GM19463 (cell line): ENCODE data around the gene NTM.

Source experiments
- ATAC-seq: cut with Tn5 transposase; IDR thresholded peaks from one replicate; pipeline ENCODE4 v1.9.1; 2021; ENCODE audit warnings: mild to moderate bottlenecking, moderate library complexity; ENCODE audit not compliant: unreplicated experiment

NTM gene

DNA sequence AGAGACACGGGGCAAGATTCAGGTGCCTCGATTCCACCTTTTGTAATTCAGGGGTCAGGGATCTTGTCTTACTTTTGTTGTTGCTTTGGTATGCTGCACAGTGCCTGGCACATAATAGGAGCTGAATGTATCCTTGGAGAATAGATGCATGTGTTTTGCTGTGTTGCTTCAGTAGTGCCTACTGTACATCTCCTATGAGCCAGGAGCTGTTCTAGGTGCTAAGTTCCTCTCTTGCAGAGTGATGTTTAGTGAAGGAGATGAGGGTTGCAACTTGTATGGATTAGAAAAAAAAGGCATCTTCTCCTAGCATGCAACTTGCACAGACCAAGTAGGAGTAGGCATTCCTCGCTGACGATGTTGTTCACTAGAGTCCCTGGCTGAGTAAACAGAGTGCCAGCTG lies 555.4 kb downstream of the NTM start:
- no peak for ATAC-seq

GRCh38 chr11:131928992-131929391 lies 558.6 kb downstream of the NTM start:
- peak; percentile 85 for ATAC-seq

DNA sequence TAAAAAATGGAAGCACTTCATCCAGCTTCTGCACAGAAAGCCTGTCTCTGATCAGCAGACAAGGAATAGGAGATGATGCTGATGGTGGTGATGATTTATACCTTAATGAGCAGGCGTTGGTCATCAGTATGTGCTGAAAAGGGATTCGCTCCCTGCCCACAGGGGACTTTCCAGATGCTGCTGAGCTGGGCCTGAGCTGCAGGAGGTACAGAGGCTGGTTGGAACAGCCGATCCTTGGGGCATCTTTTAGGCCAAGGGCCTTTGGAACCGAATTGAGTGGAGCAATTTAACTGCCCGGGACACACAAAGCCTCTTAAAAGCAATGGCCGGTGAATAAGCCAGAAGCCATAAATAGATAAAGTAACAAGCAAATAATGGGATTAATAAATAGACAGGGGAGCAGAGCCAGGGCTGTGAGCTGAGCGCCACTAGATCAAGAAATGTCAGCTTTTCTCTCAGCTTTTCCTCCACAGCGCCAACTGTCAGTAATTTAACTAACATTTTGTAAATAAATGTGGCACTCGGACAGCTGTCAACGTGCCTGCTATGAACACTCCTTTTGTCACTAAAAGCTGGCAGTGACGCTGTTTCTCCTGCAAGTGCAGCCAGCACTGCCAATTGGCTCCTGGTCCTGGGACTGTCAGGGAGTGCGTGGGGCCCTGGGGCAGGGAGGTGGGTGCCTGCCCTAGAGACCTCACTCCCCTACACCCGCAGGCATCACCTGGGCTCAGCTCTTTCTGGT lies 562.3 kb downstream of the NTM start:
- ATAC-seq, result no peak

- no peak for ATAC-seq
Measured at GRCh38 chr11:131934006-131934405, 563.6 kb downstream of the NTM start.

- peak; percentile 75 for ATAC-seq
Measured at GRCh38 chr11:131938351-131938751, 567.9 kb downstream of the NTM start.

DNA sequence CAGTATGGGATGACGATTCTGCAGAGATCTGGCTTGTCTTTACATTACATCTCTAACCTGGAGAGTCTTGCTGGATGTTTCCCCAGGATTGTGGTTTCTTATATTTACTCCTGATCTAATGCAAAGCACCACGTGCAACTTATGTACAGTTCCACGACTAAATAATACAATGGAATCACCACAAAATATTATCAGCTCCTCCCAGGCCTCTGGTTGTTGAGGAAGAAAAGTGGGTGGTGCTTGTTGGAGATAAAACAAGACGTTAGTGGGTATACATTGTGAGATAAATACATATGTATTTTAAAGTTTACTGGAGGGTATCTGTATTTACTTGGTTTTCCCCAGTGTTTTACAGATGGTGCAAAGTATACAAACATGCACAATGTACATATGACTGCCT lies 569.7 kb downstream of the NTM start:
- ATAC-seq, result no peak

GRCh38 chr11:131942878-131943277 lies 572.5 kb downstream of the NTM start:
- no peak for ATAC-seq

DNA sequence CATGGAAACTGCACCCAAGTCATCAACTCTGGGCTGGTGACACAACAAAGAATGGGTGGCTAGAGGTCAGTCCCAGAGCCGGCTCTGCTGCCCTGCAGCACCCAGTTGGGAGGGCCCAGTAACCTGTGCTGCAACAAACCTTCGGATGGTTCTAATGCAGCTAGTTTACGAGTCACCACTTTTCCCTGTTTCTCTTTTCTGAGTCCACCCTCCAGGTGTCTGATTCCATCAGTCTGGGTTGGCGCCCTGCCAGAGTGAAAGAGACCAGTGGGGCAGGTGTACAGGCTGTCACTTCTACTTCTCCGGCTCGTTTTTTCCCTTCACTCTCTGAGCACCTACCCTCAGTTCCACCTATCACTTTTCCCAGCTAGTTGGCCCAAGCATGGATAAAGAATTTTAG lies 572.9 kb downstream of the NTM start:
- no peak for ATAC-seq

- ATAC-seq, result no peak
Measured at GRCh38 chr11:131944736-131945135, 574.3 kb downstream of the NTM start.

DNA sequence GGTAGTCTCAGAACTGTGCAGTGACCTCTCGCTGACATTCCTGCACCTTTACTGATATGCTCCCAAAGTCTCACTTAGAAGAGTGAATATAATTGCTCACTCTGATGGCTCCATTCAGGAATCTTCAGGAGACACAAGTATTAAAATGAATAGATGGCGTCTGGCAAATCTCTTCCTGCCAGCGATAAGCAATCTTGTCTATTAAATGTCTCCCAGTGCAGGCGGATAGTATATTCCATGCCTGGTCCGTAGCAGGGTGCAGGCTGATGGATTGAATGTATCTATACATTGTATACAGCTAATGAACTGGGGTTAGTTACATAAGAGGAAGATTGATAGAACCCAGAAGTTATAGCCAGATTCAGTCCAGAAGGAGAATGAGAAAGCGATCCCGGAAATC lies 575.3 kb downstream of the NTM start:
- ATAC-seq, result no peak

- ATAC-seq, result no peak
Measured at GRCh38 chr11:131947511-131947910, 577.1 kb downstream of the NTM start.

GRCh38 chr11:131951121-131951520 lies 580.7 kb downstream of the NTM start:
- ATAC-seq, result no peak

- no peak for ATAC-seq
Measured at GRCh38 chr11:131954146-131954545, 583.7 kb downstream of the NTM start.

DNA sequence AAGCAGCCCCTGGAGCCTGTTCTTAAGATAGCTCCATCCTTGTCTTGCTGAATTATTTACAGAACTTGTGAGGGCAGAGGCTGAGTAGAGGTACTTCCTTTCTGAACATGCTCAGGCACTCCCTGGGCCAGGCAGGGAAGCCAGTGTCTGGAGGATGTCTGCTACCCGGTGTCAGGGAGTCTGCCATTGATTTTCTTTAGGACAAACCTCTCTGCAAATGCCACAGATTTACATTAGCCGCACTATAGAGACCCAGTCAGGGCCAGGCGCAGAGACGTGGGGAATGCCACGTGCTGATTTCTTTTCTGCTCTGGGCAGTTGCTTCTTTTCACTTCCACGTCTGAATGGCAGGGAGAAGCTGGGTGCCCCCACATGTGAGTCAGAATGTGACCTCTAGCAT lies 585.5 kb downstream of the NTM start:
- ATAC-seq, result no peak

DNA sequence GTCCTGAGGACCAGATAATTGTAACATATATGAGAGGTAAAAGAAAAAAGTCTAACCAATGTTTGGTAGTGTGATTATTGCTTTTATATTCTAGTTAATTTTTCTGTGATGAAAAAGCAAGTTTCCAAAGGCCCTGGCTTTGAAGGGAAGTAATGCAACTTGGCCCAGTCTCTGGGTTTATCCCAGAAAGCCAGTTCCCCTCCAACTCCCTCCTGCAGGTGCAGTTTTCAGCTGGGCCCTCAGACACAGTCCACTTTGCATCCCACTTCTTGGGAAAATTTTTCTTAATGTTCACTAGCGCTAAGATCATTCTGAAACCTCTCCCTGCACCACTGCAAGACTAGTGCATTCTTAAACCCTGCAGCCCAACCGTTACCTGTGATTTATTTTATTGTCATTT lies 586.8 kb downstream of the NTM start:
- ATAC-seq, result no peak

GRCh38 chr11:131957875-131958274 lies 587.5 kb downstream of the NTM start:
- ATAC-seq, result no peak

DNA sequence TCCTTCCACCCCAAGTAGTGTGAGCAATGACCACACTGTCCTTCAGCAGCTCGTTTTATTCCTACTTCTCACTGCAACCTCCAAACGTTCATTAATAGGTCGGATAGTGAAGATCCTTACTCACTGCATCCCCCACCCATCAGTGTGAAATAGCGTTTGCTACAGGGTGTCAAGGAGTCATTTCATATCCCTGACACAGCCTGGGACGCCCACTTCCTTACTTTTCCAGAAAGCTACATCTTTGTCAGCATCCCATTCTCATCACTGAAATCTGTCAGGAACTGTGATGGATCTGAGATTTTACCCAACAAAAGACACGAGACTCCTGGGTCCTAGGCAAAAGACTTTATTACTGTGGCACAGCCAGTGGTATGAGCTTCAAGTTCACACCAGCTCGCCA lies 592.4 kb downstream of the NTM start:
- ATAC-seq, result no peak

- ATAC-seq, result no peak
Measured at GRCh38 chr11:131964698-131965483, 594.5 kb downstream of the NTM start.

DNA sequence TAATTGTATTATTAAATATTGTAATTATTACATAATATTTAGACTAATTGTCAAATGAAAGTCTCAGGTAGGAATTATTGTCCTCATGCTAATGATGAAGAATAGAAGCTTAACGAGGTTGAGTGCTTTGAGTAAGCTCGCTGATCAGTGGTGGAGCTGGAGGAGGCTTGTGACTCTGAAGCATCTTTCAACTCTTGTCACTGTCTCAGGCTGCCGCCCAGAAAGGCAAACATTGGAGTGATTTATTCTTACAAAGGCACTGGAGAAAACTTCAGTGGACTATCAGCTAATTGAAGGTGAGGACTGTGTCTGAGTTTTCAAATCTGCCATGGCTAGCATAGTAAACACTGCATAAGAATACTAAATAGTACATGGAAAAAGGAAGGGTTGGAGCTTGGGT lies 595.1 kb downstream of the NTM start:
- no peak for ATAC-seq

DNA sequence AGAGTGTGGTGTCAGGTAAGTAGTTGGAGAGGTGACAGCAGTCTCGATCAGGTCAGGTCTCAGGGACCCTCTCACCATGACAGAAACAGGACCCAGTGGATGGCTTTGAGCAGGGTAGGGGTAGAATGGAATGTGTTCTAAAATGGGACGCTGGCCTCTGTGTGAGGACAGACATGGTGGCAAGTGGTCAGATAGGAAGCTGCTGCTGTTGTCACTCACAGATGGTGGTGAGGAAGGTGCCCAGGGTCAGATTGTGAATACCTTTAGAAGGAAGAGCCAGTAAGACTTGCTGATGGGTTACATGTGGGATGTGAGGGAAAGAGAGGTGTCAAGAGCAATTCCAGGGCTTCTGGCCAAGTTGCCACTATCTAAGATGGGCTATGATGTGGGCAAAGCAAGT lies 596.3 kb downstream of the NTM start:
- no peak for ATAC-seq

GRCh38 chr11:131969261-131969660 lies 598.8 kb downstream of the NTM start:
- ATAC-seq, result no peak

GRCh38 chr11:131973061-131973460 lies 602.6 kb downstream of the NTM start:
- no peak for ATAC-seq
